IMR-90 (cell line): ENCODE data around the gene ALKBH3.

Source experiments
- MAZ ChIP-seq: IDR thresholded peaks from 2 replicates; pipeline ENCODE4 v1.6.1; 2012; ENCODE audit warnings: low read depth, mild to moderate bottlenecking, low read length, improper control_type of control experiment, moderate library complexity, borderline replicate concordance
- TF ChIP-seq, protein P1 (sequence below): conservative IDR thresholded peaks from 2 replicates; pipeline ENCODE4 v1.5.1; 2012; ENCODE audit warnings: mild to moderate bottlenecking, low read depth, low read length, improper control_type of control experiment
- TF ChIP-seq, protein P2 (sequence below): fragments of 150-350 bp; IDR thresholded peaks from 2 replicates; pipeline ENCODE4 v1.6.1; 2017; ENCODE audit warnings: mild to moderate bottlenecking, antibody characterized with exemption, low read length, low read depth

DNA sequence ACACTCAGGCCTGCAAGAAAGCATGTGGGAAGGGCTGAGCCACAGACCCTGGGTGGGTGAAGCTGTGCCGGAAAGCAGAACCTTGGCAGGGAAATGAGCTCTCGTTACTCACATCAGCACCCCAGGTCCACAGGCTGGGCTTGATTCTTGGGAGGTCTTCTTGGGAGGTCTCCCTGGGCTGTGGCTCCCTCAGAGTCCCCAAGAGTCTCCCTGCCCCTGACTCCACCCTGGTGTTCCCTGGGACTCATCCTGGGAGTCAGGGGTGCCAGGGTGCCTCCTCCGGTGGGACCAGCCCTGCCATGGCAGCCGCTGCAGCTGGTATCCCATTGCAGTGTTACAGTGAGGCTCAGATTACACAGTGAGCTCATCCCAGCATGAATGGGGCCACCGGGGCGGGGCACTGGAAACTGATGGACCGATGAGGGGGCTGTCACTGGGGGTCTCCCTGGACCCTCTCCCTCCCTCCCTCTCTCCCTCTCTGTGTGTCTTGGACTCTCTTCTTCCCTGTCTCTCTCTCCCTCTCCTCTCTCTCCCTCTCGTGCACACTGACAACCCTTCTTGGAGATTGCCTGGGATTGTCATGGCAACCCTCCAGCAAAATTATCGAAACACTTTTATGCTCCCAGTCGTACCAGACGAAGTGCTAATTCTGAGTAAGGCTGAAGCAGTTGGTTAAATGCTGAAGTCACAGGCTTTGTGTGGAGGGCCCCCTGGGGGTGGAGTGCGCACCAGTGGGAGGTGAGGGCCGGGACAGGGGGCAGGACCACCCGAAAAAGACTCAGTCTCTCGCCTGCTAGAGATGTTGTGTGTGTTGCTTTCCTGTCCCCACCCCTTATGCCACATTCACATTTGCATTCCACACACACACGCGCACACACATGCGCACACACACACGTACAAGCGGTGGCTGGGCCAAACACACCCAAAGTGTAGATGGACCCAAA is 53.2 kb downstream of the ALKBH3 start:
- TF ChIP-seq, protein P1, sequence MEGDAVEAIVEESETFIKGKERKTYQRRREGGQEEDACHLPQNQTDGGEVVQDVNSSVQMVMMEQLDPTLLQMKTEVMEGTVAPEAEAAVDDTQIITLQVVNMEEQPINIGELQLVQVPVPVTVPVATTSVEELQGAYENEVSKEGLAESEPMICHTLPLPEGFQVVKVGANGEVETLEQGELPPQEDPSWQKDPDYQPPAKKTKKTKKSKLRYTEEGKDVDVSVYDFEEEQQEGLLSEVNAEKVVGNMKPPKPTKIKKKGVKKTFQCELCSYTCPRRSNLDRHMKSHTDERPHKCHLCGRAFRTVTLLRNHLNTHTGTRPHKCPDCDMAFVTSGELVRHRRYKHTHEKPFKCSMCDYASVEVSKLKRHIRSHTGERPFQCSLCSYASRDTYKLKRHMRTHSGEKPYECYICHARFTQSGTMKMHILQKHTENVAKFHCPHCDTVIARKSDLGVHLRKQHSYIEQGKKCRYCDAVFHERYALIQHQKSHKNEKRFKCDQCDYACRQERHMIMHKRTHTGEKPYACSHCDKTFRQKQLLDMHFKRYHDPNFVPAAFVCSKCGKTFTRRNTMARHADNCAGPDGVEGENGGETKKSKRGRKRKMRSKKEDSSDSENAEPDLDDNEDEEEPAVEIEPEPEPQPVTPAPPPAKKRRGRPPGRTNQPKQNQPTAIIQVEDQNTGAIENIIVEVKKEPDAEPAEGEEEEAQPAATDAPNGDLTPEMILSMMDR, result 0 out of 2 replicates have a peak, but pooled peaks have one; percentile 9
- TF ChIP-seq MAZ, result no peak
- TF ChIP-seq, protein P2, sequence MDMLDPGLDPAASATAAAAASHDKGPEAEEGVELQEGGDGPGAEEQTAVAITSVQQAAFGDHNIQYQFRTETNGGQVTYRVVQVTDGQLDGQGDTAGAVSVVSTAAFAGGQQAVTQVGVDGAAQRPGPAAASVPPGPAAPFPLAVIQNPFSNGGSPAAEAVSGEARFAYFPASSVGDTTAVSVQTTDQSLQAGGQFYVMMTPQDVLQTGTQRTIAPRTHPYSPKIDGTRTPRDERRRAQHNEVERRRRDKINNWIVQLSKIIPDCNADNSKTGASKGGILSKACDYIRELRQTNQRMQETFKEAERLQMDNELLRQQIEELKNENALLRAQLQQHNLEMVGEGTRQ, result no peak
